Measurements from ENCODE around the gene PTGES3.

- TF ChIP-seq REST (IDR thresholded peaks at IDR 0.05; ENCODE audit: low read depth), result no peak
- no peak for TF ChIP-seq CREB1 (IDR thresholded peaks at IDR 0.05; ENCODE audit: low read depth)
- TF ChIP-seq TAF1 (IDR thresholded peaks at IDR 0.05; ENCODE audit: low read depth), result no peak
- no peak for TF ChIP-seq EGR1 (IDR thresholded peaks at IDR 0.05)
- no peak for TF ChIP-seq NFIC (IDR thresholded peaks at IDR 0.05)
- no peak for TF ChIP-seq ZBTB7A (IDR thresholded peaks at IDR 0.05; ENCODE audit: low read depth)
- TF ChIP-seq MAX (IDR thresholded peaks at IDR 0.05), result no peak
- TF ChIP-seq RAD21 (IDR thresholded peaks at IDR 0.05; ENCODE audit: low read depth), result no peak
- TF ChIP-seq YY1 (IDR thresholded peaks at IDR 0.05; ENCODE audit: low read depth), result no peak
- TF ChIP-seq EP300 (IDR thresholded peaks at IDR 0.05; ENCODE audit: borderline replicate concordance), result no peak
- no peak for TF ChIP-seq TCF12 (IDR thresholded peaks at IDR 0.05; ENCODE audit: low read depth)
- no peak for TF ChIP-seq CEBPB (IDR thresholded peaks at IDR 0.05)
- TF ChIP-seq FOXM1 (IDR thresholded peaks at IDR 0.05; ENCODE audit: borderline replicate concordance, low read depth), result no peak
- no peak for TF ChIP-seq USF1 (IDR thresholded peaks at IDR 0.05)
Observed at GRCh38 chr12:56622535-56622934, 65.5 kb downstream of the PTGES3 start.

All from Ishikawa (cell line).